WTC11 (cell line): Measurements from ENCODE around the gene RABL3. TPM values are rescaled to one million over a fixed set of nuclear protein-coding genes. Genes with fewer than 3 reads are reported as not detected.

ENCODE experiments used
- ATAC-seq: fragments of 200-7000 bp; cut with Tn5 transposase; 2 replicates; pipeline ENCODE4 v1.10.0; 2021; ENCODE audit warnings: mild to moderate bottlenecking, moderate library complexity
- CTCF ChIA-PET: fragments of 300-600 bp; sonication (Branson Sonifier 250); formaldehyde crosslinking; loops from one replicate; lab custom pipeline; 2021; ENCODE audit warnings: antibody characterized with exemption; lab: Charles Lee
- POLR2A ChIA-PET: fragments of 350-600 bp; sonication (Branson Sonifier 250); formaldehyde crosslinking; loops from one replicate; lab custom pipeline; 2021; ENCODE audit warnings: antibody characterized with exemption; lab: Charles Lee
- DNase-seq: peaks from one replicate; pipeline ENCODE4 v3.0.0; 2021; ENCODE audit warnings: low spot score
- H3K27ac Mint-ChIP-seq: 2 replicates; pipeline ENCODE4 v1.8.0; 2021; ENCODE audit warnings: mixed read lengths
- H3K27me3 Mint-ChIP-seq: 2 replicates; pipeline ENCODE4 v1.8.0; 2021; ENCODE audit warnings: low read depth, mild to moderate bottlenecking, moderate library complexity, mixed read lengths
- H3K36me3 Mint-ChIP-seq: 2 replicates; pipeline ENCODE4 v1.8.0; 2021; ENCODE audit warnings: mixed read lengths
- H3K4me1 Mint-ChIP-seq: 2 replicates; pipeline ENCODE4 v1.8.0; 2022; ENCODE audit warnings: mixed read lengths
- H3K4me3 Mint-ChIP-seq: 2 replicates; pipeline ENCODE4 v1.8.0; 2021; ENCODE audit warnings: mild to moderate bottlenecking, moderate library complexity, mixed read lengths
- H3K9me3 Mint-ChIP-seq: 2 replicates; pipeline ENCODE4 v1.8.0; 2021; ENCODE audit warnings: mixed read lengths
- CREB1 ChIP-seq: sonication (generic); formaldehyde crosslinking; IDR thresholded peaks from 2 replicates; pipeline ENCODE4 v1.8.0; 2023; ENCODE audit warnings: mild to moderate bottlenecking, missing genetic modification reagents
- ETV6 ChIP-seq: sonication (generic); formaldehyde crosslinking; IDR thresholded peaks from 2 replicates; pipeline ENCODE4 v1.8.1; 2022; ENCODE audit warnings: mild to moderate bottlenecking, missing genetic modification reagents
- FOXJ3 ChIP-seq: sonication (generic); formaldehyde crosslinking; IDR thresholded peaks from 2 replicates; pipeline ENCODE4 v1.9.0; 2021; ENCODE audit warnings: missing genetic modification reagents, mild to moderate bottlenecking, borderline replicate concordance
- GRHL2 ChIP-seq: fragments of 250-450 bp; sonication (Bioruptor Pico); IDR thresholded peaks from 2 replicates; pipeline ENCODE4 v1.8.0; 2022; ENCODE audit warnings: mild to moderate bottlenecking, moderate library complexity; ENCODE audit not compliant: insufficient replicate concordance, severe bottlenecking
- GTF2I ChIP-seq: fragments of 250-450 bp; sonication (Bioruptor Pico); conservative IDR thresholded peaks from 2 replicates; pipeline ENCODE4 v1.4.0; 2021; ENCODE audit warnings: mild to moderate bottlenecking
- JUN ChIP-seq: sonication (generic); formaldehyde crosslinking; IDR thresholded peaks from 2 replicates; pipeline ENCODE4 v1.8.0; 2023; ENCODE audit warnings: mild to moderate bottlenecking, missing genetic modification reagents
- NFATC4 ChIP-seq: fragments of 250-450 bp; sonication (Bioruptor Pico); IDR thresholded peaks from 2 replicates; pipeline ENCODE4 v1.9.0; 2021; ENCODE audit warnings: mild to moderate bottlenecking
- NR3C1 ChIP-seq: sonication (generic); formaldehyde crosslinking; conservative IDR thresholded peaks from 2 replicates; pipeline ENCODE4 v1.8.1; 2023; ENCODE audit warnings: low read depth, mild to moderate bottlenecking, missing genetic modification reagents
- PRRX2 ChIP-seq: fragments of 250-450 bp; sonication (Bioruptor Pico); IDR thresholded peaks from 2 replicates; pipeline ENCODE4 v1.8.0; 2021; ENCODE audit warnings: mild to moderate bottlenecking
- TCF7 ChIP-seq: sonication (generic); formaldehyde crosslinking; IDR thresholded peaks from 2 replicates; pipeline ENCODE4 v1.8.0; 2022; ENCODE audit warnings: mild to moderate bottlenecking, low read depth, missing genetic modification reagents, moderate library complexity
- ZNF121 ChIP-seq: sonication (generic); formaldehyde crosslinking; IDR thresholded peaks from 2 replicates; pipeline ENCODE4 v1.8.0; 2023; ENCODE audit warnings: missing genetic modification reagents
- ZNF263 ChIP-seq: sonication (generic); formaldehyde crosslinking; IDR thresholded peaks from 2 replicates; pipeline ENCODE4 v1.8.1; 2022; ENCODE audit warnings: low read depth, mild to moderate bottlenecking, moderate library complexity, missing genetic modification reagents
- total RNA-seq: library from RNA; stranded (reverse); gene quantifications from 3 replicates; pipeline ENCODE4 v1.2.3, GENCODE V29; 2021
- TF ChIP-seq, protein P1 (sequence below): sonication (generic); formaldehyde crosslinking; IDR thresholded peaks from 2 replicates; pipeline ENCODE4 v1.8.1; 2023; ENCODE audit warnings: mild to moderate bottlenecking, missing genetic modification reagents, moderate library complexity
- TF ChIP-seq, protein P2 (sequence below): fragments of 250-450 bp; sonication (Bioruptor Pico); IDR thresholded peaks from 2 replicates; pipeline ENCODE4 v2.1.2; 2022; ENCODE audit warnings: mild to moderate bottlenecking, moderate library complexity
- TF ChIP-seq, protein P3 (sequence below): sonication (generic); formaldehyde crosslinking; IDR thresholded peaks from 2 replicates; pipeline ENCODE4 v1.8.1; 2022; ENCODE audit warnings: mild to moderate bottlenecking, missing genetic modification reagents, moderate library complexity, borderline replicate concordance
- TF ChIP-seq, protein P4 (sequence below): sonication (generic); formaldehyde crosslinking; IDR thresholded peaks from 2 replicates; pipeline ENCODE4 v1.8.0; 2023; ENCODE audit warnings: mild to moderate bottlenecking, missing genetic modification reagents
- TF ChIP-seq, protein P5 (sequence below): sonication (generic); formaldehyde crosslinking; IDR thresholded peaks from 2 replicates; pipeline ENCODE4 v1.8.1; 2023; ENCODE audit warnings: mild to moderate bottlenecking, missing genetic modification reagents, moderate library complexity
- TF ChIP-seq, protein P6 (sequence below): fragments of 250-450 bp; sonication (Bioruptor Pico); IDR thresholded peaks from 2 replicates; pipeline ENCODE4 v1.8.0; 2021; ENCODE audit warnings: mild to moderate bottlenecking

RABL3 gene
- total RNA-seq, 1 experiment from 2014 or later = 18.2 TPM

DNA sequence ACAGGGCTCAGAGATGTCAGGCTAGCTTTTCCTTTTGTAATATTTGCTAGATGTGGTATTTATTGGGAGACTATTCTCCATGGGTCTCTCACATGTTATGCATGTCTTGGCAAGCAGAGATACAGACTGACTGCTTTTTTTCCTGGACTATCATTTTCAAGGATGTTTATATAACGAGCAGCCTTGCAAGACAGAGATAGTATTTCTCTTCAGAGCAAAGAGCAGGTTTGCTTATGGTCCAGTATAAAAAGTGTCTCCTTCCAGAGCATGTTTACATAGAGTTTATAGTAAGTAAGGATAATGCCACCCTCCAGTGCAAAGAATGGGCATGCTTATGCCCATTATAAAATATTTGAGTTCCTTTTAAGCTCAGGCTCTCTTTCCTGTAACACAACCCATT is 24.8 kb upstream of the RABL3 start:
- POLR2A ChIA-PET = no interaction called here
- Mint-ChIP-seq H3K4me3 (no peak overlapping the region), H3K27me3 (no peaks in the 10 kb centered on the region), H3K4me1 (peaks cover 74% of the 10 kb centered on the region), H3K27ac (no peak overlapping the region), H3K9me3 (no peaks in the 10 kb centered on the region), H3K36me3 (peaks cover 3% of the 10 kb centered on the region)
- no peak for ATAC-seq
- no peak for TF ChIP-seq GTF2I
- TF ChIP-seq CREB1 (CRISPR knock-in tag) = no peak
- TF ChIP-seq PRRX2 (CRISPR knock-in tag) = no peak
- no peak for TF ChIP-seq JUN (CRISPR knock-in tag)
- TF ChIP-seq, protein P1, sequence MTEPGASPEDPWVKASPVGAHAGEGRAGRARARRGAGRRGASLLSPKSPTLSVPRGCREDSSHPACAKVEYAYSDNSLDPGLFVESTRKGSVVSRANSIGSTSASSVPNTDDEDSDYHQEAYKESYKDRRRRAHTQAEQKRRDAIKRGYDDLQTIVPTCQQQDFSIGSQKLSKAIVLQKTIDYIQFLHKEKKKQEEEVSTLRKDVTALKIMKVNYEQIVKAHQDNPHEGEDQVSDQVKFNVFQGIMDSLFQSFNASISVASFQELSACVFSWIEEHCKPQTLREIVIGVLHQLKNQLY (CRISPR knock-in tag) = no peak
- no peak for TF ChIP-seq ZNF263 (CRISPR knock-in tag)
- TF ChIP-seq, protein P2, sequence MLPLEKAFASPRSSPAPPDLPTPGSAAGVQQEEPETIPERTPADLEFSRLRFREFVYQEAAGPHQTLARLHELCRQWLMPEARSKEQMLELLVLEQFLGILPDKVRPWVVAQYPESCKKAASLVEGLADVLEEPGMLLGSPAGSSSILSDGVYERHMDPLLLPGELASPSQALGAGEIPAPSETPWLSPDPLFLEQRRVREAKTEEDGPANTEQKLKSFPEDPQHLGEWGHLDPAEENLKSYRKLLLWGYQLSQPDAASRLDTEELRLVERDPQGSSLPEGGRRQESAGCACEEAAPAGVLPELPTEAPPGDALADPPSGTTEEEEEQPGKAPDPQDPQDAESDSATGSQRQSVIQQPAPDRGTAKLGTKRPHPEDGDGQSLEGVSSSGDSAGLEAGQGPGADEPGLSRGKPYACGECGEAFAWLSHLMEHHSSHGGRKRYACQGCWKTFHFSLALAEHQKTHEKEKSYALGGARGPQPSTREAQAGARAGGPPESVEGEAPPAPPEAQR (CRISPR knock-in tag) = no peak
- TF ChIP-seq NR3C1 (CRISPR knock-in tag) = no peak
- no peak for TF ChIP-seq ETV6
- TF ChIP-seq, protein P3, sequence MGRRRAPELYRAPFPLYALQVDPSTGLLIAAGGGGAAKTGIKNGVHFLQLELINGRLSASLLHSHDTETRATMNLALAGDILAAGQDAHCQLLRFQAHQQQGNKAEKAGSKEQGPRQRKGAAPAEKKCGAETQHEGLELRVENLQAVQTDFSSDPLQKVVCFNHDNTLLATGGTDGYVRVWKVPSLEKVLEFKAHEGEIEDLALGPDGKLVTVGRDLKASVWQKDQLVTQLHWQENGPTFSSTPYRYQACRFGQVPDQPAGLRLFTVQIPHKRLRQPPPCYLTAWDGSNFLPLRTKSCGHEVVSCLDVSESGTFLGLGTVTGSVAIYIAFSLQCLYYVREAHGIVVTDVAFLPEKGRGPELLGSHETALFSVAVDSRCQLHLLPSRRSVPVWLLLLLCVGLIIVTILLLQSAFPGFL = no peak
- TF ChIP-seq ZNF121 (CRISPR knock-in tag) = no peak
- TF ChIP-seq, protein P4, sequence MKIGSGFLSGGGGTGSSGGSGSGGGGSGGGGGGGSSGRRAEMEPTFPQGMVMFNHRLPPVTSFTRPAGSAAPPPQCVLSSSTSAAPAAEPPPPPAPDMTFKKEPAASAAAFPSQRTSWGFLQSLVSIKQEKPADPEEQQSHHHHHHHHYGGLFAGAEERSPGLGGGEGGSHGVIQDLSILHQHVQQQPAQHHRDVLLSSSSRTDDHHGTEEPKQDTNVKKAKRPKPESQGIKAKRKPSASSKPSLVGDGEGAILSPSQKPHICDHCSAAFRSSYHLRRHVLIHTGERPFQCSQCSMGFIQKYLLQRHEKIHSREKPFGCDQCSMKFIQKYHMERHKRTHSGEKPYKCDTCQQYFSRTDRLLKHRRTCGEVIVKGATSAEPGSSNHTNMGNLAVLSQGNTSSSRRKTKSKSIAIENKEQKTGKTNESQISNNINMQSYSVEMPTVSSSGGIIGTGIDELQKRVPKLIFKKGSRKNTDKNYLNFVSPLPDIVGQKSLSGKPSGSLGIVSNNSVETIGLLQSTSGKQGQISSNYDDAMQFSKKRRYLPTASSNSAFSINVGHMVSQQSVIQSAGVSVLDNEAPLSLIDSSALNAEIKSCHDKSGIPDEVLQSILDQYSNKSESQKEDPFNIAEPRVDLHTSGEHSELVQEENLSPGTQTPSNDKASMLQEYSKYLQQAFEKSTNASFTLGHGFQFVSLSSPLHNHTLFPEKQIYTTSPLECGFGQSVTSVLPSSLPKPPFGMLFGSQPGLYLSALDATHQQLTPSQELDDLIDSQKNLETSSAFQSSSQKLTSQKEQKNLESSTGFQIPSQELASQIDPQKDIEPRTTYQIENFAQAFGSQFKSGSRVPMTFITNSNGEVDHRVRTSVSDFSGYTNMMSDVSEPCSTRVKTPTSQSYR = no peak
- no peak for TF ChIP-seq TCF7
- TF ChIP-seq, protein P5, sequence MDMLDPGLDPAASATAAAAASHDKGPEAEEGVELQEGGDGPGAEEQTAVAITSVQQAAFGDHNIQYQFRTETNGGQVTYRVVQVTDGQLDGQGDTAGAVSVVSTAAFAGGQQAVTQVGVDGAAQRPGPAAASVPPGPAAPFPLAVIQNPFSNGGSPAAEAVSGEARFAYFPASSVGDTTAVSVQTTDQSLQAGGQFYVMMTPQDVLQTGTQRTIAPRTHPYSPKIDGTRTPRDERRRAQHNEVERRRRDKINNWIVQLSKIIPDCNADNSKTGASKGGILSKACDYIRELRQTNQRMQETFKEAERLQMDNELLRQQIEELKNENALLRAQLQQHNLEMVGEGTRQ (CRISPR knock-in tag) = no peak
- TF ChIP-seq NFATC4 (CRISPR knock-in tag) = no peak
- TF ChIP-seq GRHL2 (CRISPR knock-in tag) = no peak
- TF ChIP-seq, protein P6, sequence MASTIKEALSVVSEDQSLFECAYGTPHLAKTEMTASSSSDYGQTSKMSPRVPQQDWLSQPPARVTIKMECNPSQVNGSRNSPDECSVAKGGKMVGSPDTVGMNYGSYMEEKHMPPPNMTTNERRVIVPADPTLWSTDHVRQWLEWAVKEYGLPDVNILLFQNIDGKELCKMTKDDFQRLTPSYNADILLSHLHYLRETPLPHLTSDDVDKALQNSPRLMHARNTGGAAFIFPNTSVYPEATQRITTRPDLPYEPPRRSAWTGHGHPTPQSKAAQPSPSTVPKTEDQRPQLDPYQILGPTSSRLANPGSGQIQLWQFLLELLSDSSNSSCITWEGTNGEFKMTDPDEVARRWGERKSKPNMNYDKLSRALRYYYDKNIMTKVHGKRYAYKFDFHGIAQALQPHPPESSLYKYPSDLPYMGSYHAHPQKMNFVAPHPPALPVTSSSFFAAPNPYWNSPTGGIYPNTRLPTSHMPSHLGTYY (CRISPR knock-in tag) = no peak
- no peak for TF ChIP-seq FOXJ3 (CRISPR knock-in tag)
- CTCF ChIA-PET = interaction anchor here (0.9 kb wide), 1 partner anchor 28 kb away, joined by 4 read pairs; no protein-coding TSS in a partner anchor
- no peak for DNase-seq

DNA sequence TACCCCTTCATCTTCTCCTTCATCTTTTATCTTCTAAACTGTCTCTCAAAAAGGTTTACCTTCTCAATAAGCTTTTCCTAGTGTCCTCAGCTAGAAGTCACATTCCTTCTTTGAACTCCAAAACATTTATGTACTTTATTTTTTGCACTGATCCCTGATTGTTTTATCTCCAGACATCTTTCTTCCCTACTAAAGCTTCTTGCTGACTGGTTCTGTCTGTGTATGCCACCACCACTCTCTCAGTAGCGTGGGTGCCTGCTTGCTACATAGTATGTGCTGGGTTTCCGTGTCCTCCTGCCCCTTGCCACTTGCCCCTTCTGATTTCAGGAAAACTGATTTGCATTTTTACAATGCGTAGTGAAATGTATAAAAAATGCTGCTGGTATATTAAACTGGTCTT is 24.3 kb upstream of the RABL3 start:
- DNase-seq (no peak), ATAC-seq (no peak)
- ChIA-PET CTCF (interaction anchor here (1.0 kb wide), 1 partner anchor 27 kb away, joined by 3 read pairs; no protein-coding TSS in a partner anchor), POLR2A (no interaction called here)
- Mint-ChIP-seq H3K4me3 (no peak overlapping the region), H3K9me3 (no peaks in the 10 kb centered on the region), H3K27ac (peak overlapping the region; percentile 3; the same call in 1 of the 2 replicates), H3K27me3 (no peaks in the 10 kb centered on the region), H3K4me1 (peaks cover 72% of the 10 kb centered on the region), H3K36me3 (peaks cover 2% of the 10 kb centered on the region)
- no peak for TF ChIP-seq GRHL2 (CRISPR knock-in tag)
